WI38 (cell line): ENCODE data around the gene FOXP4.

Experiments used
- H3K4me3 ChIP-seq: 2 replicates; pipeline ENCODE4 v1.5.1; 2011; ENCODE audit warnings: low read depth, mild to moderate bottlenecking, control low read depth, low read length
- CTCF ChIP-seq: IDR thresholded peaks from 2 replicates; pipeline ENCODE4 v1.5.1; 2012; ENCODE audit warnings: low read depth, mild to moderate bottlenecking, control low read depth, low read length

FOXP4 gene

GRCh38 chr6:41639809-41640371 is 93.7 kb downstream of the FOXP4 start:
- no peak overlapping the region for H3K4me3 ChIP-seq
- TF ChIP-seq CTCF = no peak

- no peak overlapping the region for H3K4me3 ChIP-seq
Measured at GRCh38 chr6:41640426-41640825, 94.2 kb downstream of the FOXP4 start.

GRCh38 chr6:41641352-41641925 is 95.3 kb downstream of the FOXP4 start:
- TF ChIP-seq CTCF = no peak

More at GRCh38 chr6:41640426-41640825, 94.2 kb downstream of the FOXP4 start:
- TF ChIP-seq CTCF = no peak

GRCh38 chr6:41642090-41642959 is 96.1 kb downstream of the FOXP4 start:
- no peak overlapping the region for H3K4me3 ChIP-seq
- no peak for TF ChIP-seq CTCF

More at GRCh38 chr6:41641352-41641925, 95.3 kb downstream of the FOXP4 start:
- H3K4me3 ChIP-seq = no peak overlapping the region

- no peak for TF ChIP-seq CTCF
- no peak overlapping the region for H3K4me3 ChIP-seq
Measured at GRCh38 chr6:41642960-41643898, 97.0 kb downstream of the FOXP4 start.

- H3K4me3 ChIP-seq = no peak overlapping the region
- TF ChIP-seq CTCF = no peak
Measured at GRCh38 chr6:41643899-41644269, 97.7 kb downstream of the FOXP4 start.
